PFSK-1 (cell line): ENCODE results near the gene IFT88.

Experiments used
- POLR2AphosphoS5 ChIP-seq: IDR thresholded peaks from 2 replicates; pipeline ENCODE4 v1.6.1; 2012; ENCODE audit warnings: low read depth, mild to moderate bottlenecking, control low read depth, low read length, moderate library complexity
- REST ChIP-seq, 2 experiments: IDR thresholded peaks; 2 replicates each; pipeline versions ENCODE4 v1.6.1 to v1.8.0; 2011 to 2012; ENCODE audit warnings: low read depth in 2 of 2, low read length in 2 of 2, control low read depth in 1 of 2, inconsistent platforms in 1 of 2, mild to moderate bottlenecking in 1 of 2, moderate library complexity in 1 of 2; ENCODE audit not compliant: insufficient read depth in 1 of 2
- SIN3A ChIP-seq: IDR thresholded peaks from 2 replicates; pipeline ENCODE4 v1.6.1; 2012; ENCODE audit warnings: mild to moderate bottlenecking, low read length, moderate library complexity, borderline replicate concordance; ENCODE audit not compliant: insufficient read depth
- TAF1 ChIP-seq: IDR thresholded peaks from 2 replicates; pipeline ENCODE4 v1.6.1; 2012; ENCODE audit warnings: low read length, control low read depth, borderline replicate concordance; ENCODE audit not compliant: insufficient read depth

GRCh38 chr13:20666948-20667347 is 100.0 kb downstream of the IFT88 start:
- TF ChIP-seq SIN3A (no peak), POLR2AphosphoS5 (no peak), TAF1 (no peak), REST (IDR thresholded peaks at IDR 0.05; ENCODE audit: insufficient read depth in 1 of 2, low read depth in 2 of 2, low read length in 2 of 2) (no peak)
